IgD-negative memory B cell (primary cell): ENCODE data around the gene NIF3L1. TPM values are rescaled to one million over a fixed set of nuclear protein-coding genes. Genes with fewer than 3 reads are reported as not detected.
A peak's percentile ranks its signal among the peaks of the same experiment; 100 is the strongest.

Experiments used
- H3K27ac Mint-ChIP-seq, 3 donors: one replicate each; pipeline ENCODE4 v1.8.0; 2020 to 2022; ENCODE audit warnings: mild to moderate bottlenecking in 3 of 3, mixed read lengths in 3 of 3, moderate library complexity in 1 of 3
- H3K27me3 Mint-ChIP-seq: one replicate; pipeline ENCODE4 v1.8.0; 2021; ENCODE audit warnings: mixed read lengths
- H3K36me3 Mint-ChIP-seq: one replicate; pipeline ENCODE4 v1.8.0; 2020; ENCODE audit warnings: mild to moderate bottlenecking, mixed read lengths
- H3K4me1 Mint-ChIP-seq, 3 donors: one replicate each; pipeline ENCODE4 v1.8.0; 2020 to 2022; ENCODE audit warnings: mixed read lengths in 3 of 3, mild to moderate bottlenecking in 1 of 3
- H3K4me3 Mint-ChIP-seq, 4 donors: one replicate each; pipeline ENCODE4 v1.8.0; 2020 to 2022; ENCODE audit warnings: mild to moderate bottlenecking in 4 of 4, mixed read lengths in 4 of 4, moderate library complexity in 3 of 4
- H3K9me3 Mint-ChIP-seq, 3 donors: one replicate each; pipeline ENCODE4 v1.8.0; 2020 to 2021; ENCODE audit warnings: mixed read lengths in 3 of 3, mild to moderate bottlenecking in 1 of 3
- polyA plus RNA-seq: library from polyadenylated mRNA; unstranded; fragments of 300-500 nt; fragmentation: Illumina TruSeq; gene quantifications from one replicate; pipeline ENCODE4 v1.2.3, GENCODE V29; 2021

Gene NIF3L1
- polyA plus RNA-seq, 1 donor from 2014 or later, result 16.4 TPM

GRCh38 chr2:200913654-200914053 lies 24.5 kb downstream of the NIF3L1 start:
- Mint-ChIP-seq H3K27ac (peak overlapping the region in 1 of 3 donors; percentile 9), H3K4me1 (no peaks in the 10 kb centered on the region), H3K27me3 (no peaks in the 10 kb centered on the region), H3K4me3 (no peak overlapping the region), H3K36me3 (no peaks in the 10 kb centered on the region), H3K9me3 (no peaks in the 10 kb centered on the region)

GRCh38 chr2:200922439-200922838 lies 33.3 kb downstream of the NIF3L1 start:
- no peaks in the 10 kb centered on the region for H3K9me3 Mint-ChIP-seq
- no peaks in the 10 kb centered on the region for H3K27me3 Mint-ChIP-seq
- H3K4me3 Mint-ChIP-seq, result no peak overlapping the region
- H3K27ac Mint-ChIP-seq, result peak overlapping the region in 1 of 3 donors; percentile 81
- H3K4me1 Mint-ChIP-seq, result peaks cover 0 to 3% (median 0%) of the 10 kb centered on the region in 3 donors
- H3K36me3 Mint-ChIP-seq, result peaks cover 2% of the 10 kb centered on the region

- Mint-ChIP-seq H3K4me3 (no peak overlapping the region), H3K27me3 (no peaks in the 10 kb centered on the region), H3K27ac (peak overlapping the region in 1 of 3 donors; percentile 18), H3K9me3 (no peaks in the 10 kb centered on the region), H3K4me1 (no peaks in the 10 kb centered on the region), H3K36me3 (peaks cover 8% of the 10 kb centered on the region)
Measured at GRCh38 chr2:200929334-200930249, 40.4 kb downstream of the NIF3L1 start.

GRCh38 chr2:200930947-200931626 lies 41.9 kb downstream of the NIF3L1 start:
- H3K27me3 Mint-ChIP-seq, result no peaks in the 10 kb centered on the region
- no peaks in the 10 kb centered on the region for H3K9me3 Mint-ChIP-seq
- no peaks in the 10 kb centered on the region for H3K4me1 Mint-ChIP-seq
- H3K27ac Mint-ChIP-seq, result no peak overlapping the region
- no peak overlapping the region for H3K4me3 Mint-ChIP-seq
- peaks cover 8% of the 10 kb centered on the region for H3K36me3 Mint-ChIP-seq

- no peak overlapping the region for H3K4me3 Mint-ChIP-seq
- peaks cover 0 to 5% (median 4%) of the 10 kb centered on the region in 3 donors for H3K4me1 Mint-ChIP-seq
- H3K27me3 Mint-ChIP-seq, result no peaks in the 10 kb centered on the region
- no peaks in the 10 kb centered on the region for H3K9me3 Mint-ChIP-seq
- no peak overlapping the region for H3K27ac Mint-ChIP-seq
- peaks cover 7% of the 10 kb centered on the region for H3K36me3 Mint-ChIP-seq
Measured at GRCh38 chr2:200939832-200940231, 50.7 kb downstream of the NIF3L1 start.

GRCh38 chr2:200943527-200944105 lies 54.4 kb downstream of the NIF3L1 start:
- Mint-ChIP-seq H3K27me3 (no peaks in the 10 kb centered on the region), H3K9me3 (no peaks in the 10 kb centered on the region), H3K36me3 (peaks cover 11% of the 10 kb centered on the region), H3K4me1 (peaks cover 0 to 5% (median 4%) of the 10 kb centered on the region in 3 donors), H3K27ac (peak overlapping the region in 1 of 3 donors; percentile 89), H3K4me3 (no peak overlapping the region)

GRCh38 chr2:200944467-200945394 lies 55.6 kb downstream of the NIF3L1 start:
- Mint-ChIP-seq H3K36me3 (peaks cover 11% of the 10 kb centered on the region), H3K4me3 (no peak overlapping the region)

GRCh38 chr2:200945395-200945729 lies 56.2 kb downstream of the NIF3L1 start:
- H3K27ac Mint-ChIP-seq, result peak overlapping the region in 2 of 3 donors; percentile 55 to 59
- H3K4me1 Mint-ChIP-seq, result peaks cover 0 to 5% (median 3%) of the 10 kb centered on the region in 3 donors
- H3K9me3 Mint-ChIP-seq, result no peaks in the 10 kb centered on the region
- H3K4me3 Mint-ChIP-seq, result no peak overlapping the region
- peaks cover 11% of the 10 kb centered on the region for H3K36me3 Mint-ChIP-seq
- H3K27me3 Mint-ChIP-seq, result no peaks in the 10 kb centered on the region

More at GRCh38 chr2:200944467-200945394, 55.6 kb downstream of the NIF3L1 start:
- no peaks in the 10 kb centered on the region for H3K9me3 Mint-ChIP-seq
- peaks cover 0 to 5% (median 3%) of the 10 kb centered on the region in 3 donors for H3K4me1 Mint-ChIP-seq
- H3K27ac Mint-ChIP-seq, result peak overlapping the region in 1 of 3 donors; percentile 89
- no peaks in the 10 kb centered on the region for H3K27me3 Mint-ChIP-seq

GRCh38 chr2:200950378-200950777 lies 61.2 kb downstream of the NIF3L1 start:
- Mint-ChIP-seq H3K9me3 (no peaks in the 10 kb centered on the region), H3K4me1 (no peaks in the 10 kb centered on the region), H3K36me3 (peaks cover 5% of the 10 kb centered on the region), H3K4me3 (no peak overlapping the region), H3K27ac (no peak overlapping the region), H3K27me3 (no peaks in the 10 kb centered on the region)

Other genes with a start within 250 kb of the NIF3L1 start
- gene BZW1, start 77.5 kb upstream of the NIF3L1 start, polyA plus RNA-seq, result 140 TPM
- gene CLK1, start 24.7 kb upstream of the NIF3L1 start, polyA plus RNA-seq, result 83.8 TPM
- gene PPIL3, start 294 bp upstream of the NIF3L1 start, polyA plus RNA-seq, result 33.1 TPM
- 7.1 TPM for gene ORC2, start 74.3 kb downstream of the NIF3L1 start, polyA plus RNA-seq
- gene HYCC2, start 182.3 kb downstream of the NIF3L1 start, polyA plus RNA-seq, result 15.1 TPM
- 188 TPM for gene NDUFB3, start 182.6 kb downstream of the NIF3L1 start, polyA plus RNA-seq
- gene CFLAR, start 226.8 kb downstream of the NIF3L1 start, polyA plus RNA-seq, result 104 TPM